GM21360 (cell line): ENCODE results near the gene MYBPC2.
A peak's percentile ranks its signal among the peaks of the same experiment; 100 is the strongest.
"Not testable (repeated sequence)": the region's sequence is repeated elsewhere in the genome, so short reads cannot be mapped to it uniquely, and the experiment has no call there.

ENCODE experiments used
- ATAC-seq: cut with Tn5 transposase; IDR thresholded peaks from one replicate; pipeline ENCODE4 v1.9.1; 2021; ENCODE audit warnings: mild to moderate bottlenecking, moderate library complexity; ENCODE audit not compliant: unreplicated experiment

MYBPC2 gene

GRCh38 chr19:50427318-50427925 lies 5.3 kb upstream of the MYBPC2 start:
- no peak for ATAC-seq

GRCh38 chr19:50427997-50428425 lies 4.7 kb upstream of the MYBPC2 start:
- ATAC-seq: no peak

GRCh38 chr19:50428772-50429463 lies 3.8 kb upstream of the MYBPC2 start:
- no peak for ATAC-seq

GRCh38 chr19:50430888-50431342 lies 1.8 kb upstream of the MYBPC2 start:
- no peak for ATAC-seq

- ATAC-seq: peak; percentile 63
These were observed 1.1 kb upstream of the MYBPC2 start for GRCh38 chr19:50431343-50432220.

GRCh38 chr19:50433201-50434180 lies 799 bp downstream of the MYBPC2 start:
- no peak for ATAC-seq

GRCh38 chr19:50434525-50434924 lies 1.8 kb downstream of the MYBPC2 start:
- no peak for ATAC-seq

- ATAC-seq: no peak
These were observed 2.5 kb downstream of the MYBPC2 start for GRCh38 chr19:50435221-50435620.

- ATAC-seq: no peak
These were observed 2.9 kb downstream of the MYBPC2 start for GRCh38 chr19:50435627-50436026.

- ATAC-seq: no peak
These were observed 5.3 kb downstream of the MYBPC2 start for GRCh38 chr19:50437862-50438449.

- not testable (repeated sequence) for ATAC-seq
These were observed 6.4 kb downstream of the MYBPC2 start for GRCh38 chr19:50439130-50439529.

- ATAC-seq: no peak
These were observed 11.4 kb downstream of the MYBPC2 start for GRCh38 chr19:50444059-50444458.

- ATAC-seq: no peak
These were observed 14.4 kb downstream of the MYBPC2 start for GRCh38 chr19:50447053-50447452.

GRCh38 chr19:50447750-50448149 lies 15.1 kb downstream of the MYBPC2 start:
- ATAC-seq: no peak

GRCh38 chr19:50449236-50449899 lies 16.7 kb downstream of the MYBPC2 start:
- ATAC-seq: no peak

GRCh38 chr19:50450369-50451222 lies 17.9 kb downstream of the MYBPC2 start:
- no peak for ATAC-seq

- no peak for ATAC-seq
These were observed 18.5 kb downstream of the MYBPC2 start for GRCh38 chr19:50451223-50451534.

- no peak for ATAC-seq
These were observed 20.6 kb downstream of the MYBPC2 start for GRCh38 chr19:50453243-50453642.

- no peak for ATAC-seq
These were observed 23.3 kb downstream of the MYBPC2 start for GRCh38 chr19:50455992-50456391.
